Prostate gland (tissue), 2 donors: Measurements from ENCODE around the gene TEX53.

Experiments used
- POLR2AphosphoS5 ChIP-seq: sonication (generic); formaldehyde crosslinking; IDR thresholded peaks from one replicate; pipeline ENCODE4 v1.6.1; 2017; ENCODE audit warnings: antibody characterized with exemption
- TF ChIP-seq, protein P1 (sequence below), 4 experiments: fragments of 200-600 bp in 2 of 4; fragments of 450-650 bp in 2 of 4; sonication (generic) in 2 of 4; IDR thresholded peaks; 1 replicate in 3 of 4; 2 replicates in 1 of 4; pipeline ENCODE4 v1.5.1; 2016 to 2019; ENCODE audit warnings: antibody characterized with exemption in 4 of 4, mild to moderate bottlenecking in 2 of 4, moderate library complexity in 2 of 4

- TF ChIP-seq, protein P1, sequence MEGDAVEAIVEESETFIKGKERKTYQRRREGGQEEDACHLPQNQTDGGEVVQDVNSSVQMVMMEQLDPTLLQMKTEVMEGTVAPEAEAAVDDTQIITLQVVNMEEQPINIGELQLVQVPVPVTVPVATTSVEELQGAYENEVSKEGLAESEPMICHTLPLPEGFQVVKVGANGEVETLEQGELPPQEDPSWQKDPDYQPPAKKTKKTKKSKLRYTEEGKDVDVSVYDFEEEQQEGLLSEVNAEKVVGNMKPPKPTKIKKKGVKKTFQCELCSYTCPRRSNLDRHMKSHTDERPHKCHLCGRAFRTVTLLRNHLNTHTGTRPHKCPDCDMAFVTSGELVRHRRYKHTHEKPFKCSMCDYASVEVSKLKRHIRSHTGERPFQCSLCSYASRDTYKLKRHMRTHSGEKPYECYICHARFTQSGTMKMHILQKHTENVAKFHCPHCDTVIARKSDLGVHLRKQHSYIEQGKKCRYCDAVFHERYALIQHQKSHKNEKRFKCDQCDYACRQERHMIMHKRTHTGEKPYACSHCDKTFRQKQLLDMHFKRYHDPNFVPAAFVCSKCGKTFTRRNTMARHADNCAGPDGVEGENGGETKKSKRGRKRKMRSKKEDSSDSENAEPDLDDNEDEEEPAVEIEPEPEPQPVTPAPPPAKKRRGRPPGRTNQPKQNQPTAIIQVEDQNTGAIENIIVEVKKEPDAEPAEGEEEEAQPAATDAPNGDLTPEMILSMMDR (IDR thresholded peaks at IDR 0.05) = no peak
- TF ChIP-seq POLR2AphosphoS5 = no peak
Measured at GRCh38 chr9:114666851-114667250, 9.2 kb upstream of the TEX53 start.
